Cardiac muscle cell (in vitro differentiated cells and primary cell): ENCODE data around the gene CENPX. TPM values are rescaled to one million over a fixed set of nuclear protein-coding genes. Genes with fewer than 3 reads are reported as not detected.

Source experiments
- DNase-seq, 2 donors: peaks; one replicate each; pipeline versions ENCODE4 v3.0.0 to v3.0.0-alpha.2; 2010 to 2017; ENCODE audit warnings: low read depth in 1 of 2, low spot score in 1 of 2
- H3K27ac ChIP-seq: fragments of 200-600 bp; sonication (generic); 2 replicates; pipeline ENCODE4 v1.5.1; 2016
- H3K27me3 ChIP-seq: fragments of 200-600 bp; sonication (generic); 2 replicates; pipeline ENCODE4 v1.6.0; 2016; ENCODE audit warnings: control low read depth
- H3K36me3 ChIP-seq: fragments of 200-600 bp; sonication (generic); 2 replicates; pipeline ENCODE4 v1.5.1; 2016; ENCODE audit warnings: control low read depth
- H3K4me1 ChIP-seq: fragments of 200-600 bp; sonication (generic); 2 replicates; pipeline ENCODE4 v1.8.1; 2017; ENCODE audit warnings: low read depth, mild to moderate bottlenecking, mixed run types
- H3K4me3 ChIP-seq: fragments of 200-600 bp; sonication (generic); 2 replicates; pipeline ENCODE4 v1.5.1; 2016; ENCODE audit warnings: mild to moderate bottlenecking
- H3K9me3 ChIP-seq: fragments of 200-600 bp; sonication (generic); 2 replicates; pipeline ENCODE4 v1.5.1; 2017; ENCODE audit warnings: low read depth, mild to moderate bottlenecking, control low read depth
- polyA plus RNA-seq: library from polyadenylated mRNA; unstranded; fragments of >200 nt; fragmentation: Nextera tagmentation; extraction: Ambion mirVana; gene quantifications from 2 replicates; pipeline ENCODE4 v1.2.1, GENCODE V29; 2016
- total RNA-seq: library from RNA; depleted of rRNA; stranded (reverse); fragments of >200 nt; gene quantifications from 2 replicates; pipeline ENCODE4 v1.2.3, GENCODE V29; 2016
- TF ChIP-seq, protein P1 (sequence below): IDR thresholded peaks from 2 replicates; pipeline ENCODE4 v1.5.1; 2012; ENCODE audit warnings: low read depth, mild to moderate bottlenecking, low read length

Gene CENPX
- total and polyA plus RNA-seq, 2 experiments from 2014 or later: 82.9 to 129 TPM

DNA sequence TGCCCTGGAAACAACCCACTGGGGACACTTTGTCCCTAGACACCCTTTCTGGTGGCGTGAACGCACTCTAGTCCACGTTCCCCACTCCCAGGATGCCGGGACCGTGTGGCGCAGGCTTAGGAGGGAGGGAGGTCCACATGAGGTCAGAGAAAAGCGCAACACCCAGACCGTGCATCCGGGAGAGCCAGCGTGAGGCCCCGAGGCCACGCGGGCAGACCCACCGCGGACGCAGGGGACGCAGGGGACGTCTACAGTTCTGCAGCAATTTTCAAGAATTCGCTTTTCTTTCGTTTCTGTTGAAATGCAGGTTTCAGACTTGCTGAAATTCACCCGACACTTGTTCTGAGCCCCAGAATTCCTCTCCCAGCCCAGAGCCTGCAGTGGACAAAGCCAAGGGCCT lies 24.2 kb upstream of the CENPX start:
- Histone ChIP-seq H3K27ac (peak overlapping the region; percentile 32), H3K36me3 (no peaks in the 10 kb centered on the region), H3K4me3 (no peak overlapping the region), H3K4me1 (no peaks in the 10 kb centered on the region), H3K27me3 (no peaks in the 10 kb centered on the region), H3K9me3 (no peaks in the 10 kb centered on the region)
- TF ChIP-seq, protein P1, sequence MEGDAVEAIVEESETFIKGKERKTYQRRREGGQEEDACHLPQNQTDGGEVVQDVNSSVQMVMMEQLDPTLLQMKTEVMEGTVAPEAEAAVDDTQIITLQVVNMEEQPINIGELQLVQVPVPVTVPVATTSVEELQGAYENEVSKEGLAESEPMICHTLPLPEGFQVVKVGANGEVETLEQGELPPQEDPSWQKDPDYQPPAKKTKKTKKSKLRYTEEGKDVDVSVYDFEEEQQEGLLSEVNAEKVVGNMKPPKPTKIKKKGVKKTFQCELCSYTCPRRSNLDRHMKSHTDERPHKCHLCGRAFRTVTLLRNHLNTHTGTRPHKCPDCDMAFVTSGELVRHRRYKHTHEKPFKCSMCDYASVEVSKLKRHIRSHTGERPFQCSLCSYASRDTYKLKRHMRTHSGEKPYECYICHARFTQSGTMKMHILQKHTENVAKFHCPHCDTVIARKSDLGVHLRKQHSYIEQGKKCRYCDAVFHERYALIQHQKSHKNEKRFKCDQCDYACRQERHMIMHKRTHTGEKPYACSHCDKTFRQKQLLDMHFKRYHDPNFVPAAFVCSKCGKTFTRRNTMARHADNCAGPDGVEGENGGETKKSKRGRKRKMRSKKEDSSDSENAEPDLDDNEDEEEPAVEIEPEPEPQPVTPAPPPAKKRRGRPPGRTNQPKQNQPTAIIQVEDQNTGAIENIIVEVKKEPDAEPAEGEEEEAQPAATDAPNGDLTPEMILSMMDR: no peak
- DNase-seq: no peak

GRCh38 chr17:82045936-82046484 lies 23.3 kb upstream of the CENPX start:
- DNase-seq: no peak
- H3K27me3 ChIP-seq: no peaks in the 10 kb centered on the region
- no peaks in the 10 kb centered on the region for H3K9me3 ChIP-seq
- no peaks in the 10 kb centered on the region for H3K4me1 ChIP-seq
- H3K27ac ChIP-seq: peak overlapping the region; percentile 32
- TF ChIP-seq, protein P1: no peak
- no peaks in the 10 kb centered on the region for H3K36me3 ChIP-seq
- no peak overlapping the region for H3K4me3 ChIP-seq

DNA sequence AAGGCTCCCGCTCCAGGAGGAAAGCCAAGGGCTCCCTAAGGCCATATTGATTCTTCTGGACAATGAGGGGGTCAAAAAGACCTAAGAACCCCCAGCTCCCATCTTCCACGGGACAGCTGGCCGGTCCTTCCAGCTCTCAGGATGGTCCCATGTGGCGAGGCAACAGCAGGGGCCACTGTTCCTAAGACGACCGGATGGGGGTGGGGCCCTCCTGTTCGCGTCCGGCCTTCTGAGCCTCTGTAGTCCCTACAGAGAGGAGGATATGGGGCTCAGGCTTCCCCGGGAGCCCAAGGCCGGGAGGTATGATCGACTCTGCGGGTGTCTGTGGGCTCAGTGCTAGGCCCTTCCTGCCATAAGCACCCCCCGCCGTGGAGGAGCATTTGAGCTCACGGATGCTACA lies 20.8 kb upstream of the CENPX start:
- H3K36me3 ChIP-seq: no peaks in the 10 kb centered on the region
- H3K9me3 ChIP-seq: no peaks in the 10 kb centered on the region
- no peak overlapping the region for H3K4me3 ChIP-seq
- no peak overlapping the region for H3K27ac ChIP-seq
- no peak for DNase-seq
- no peaks in the 10 kb centered on the region for H3K4me1 ChIP-seq
- TF ChIP-seq, protein P1: no peak
- H3K27me3 ChIP-seq: no peaks in the 10 kb centered on the region

GRCh38 chr17:82042649-82043048 lies 20.0 kb upstream of the CENPX start:
- Histone ChIP-seq H3K36me3 (no peaks in the 10 kb centered on the region), H3K4me1 (no peaks in the 10 kb centered on the region), H3K9me3 (no peaks in the 10 kb centered on the region), H3K27ac (no peak overlapping the region), H3K4me3 (no peak overlapping the region), H3K27me3 (no peaks in the 10 kb centered on the region)
- no peak for DNase-seq
- TF ChIP-seq, protein P1: no peak

- DNase-seq: no peak
- Histone ChIP-seq H3K4me3 (no peak overlapping the region), H3K9me3 (no peaks in the 10 kb centered on the region), H3K36me3 (no peaks in the 10 kb centered on the region), H3K4me1 (peaks cover 4% of the 10 kb centered on the region), H3K27me3 (no peaks in the 10 kb centered on the region), H3K27ac (no peak overlapping the region)
- TF ChIP-seq, protein P1: no peak
Measured at GRCh38 chr17:82041144-82041814, 18.6 kb upstream of the CENPX start.
